H1 (cell line): ENCODE measurements around the gene GALNT4. TPM values are rescaled to one million over a fixed set of nuclear protein-coding genes. Genes with fewer than 3 reads are reported as not detected.

ENCODE experiments used
- BCL11A ChIP-seq, 2 experiments: IDR thresholded peaks; one replicate each; pipeline ENCODE4 v1.6.1; 2011; ENCODE audit warnings: low read depth in 2 of 2, low read length in 2 of 2, mild to moderate bottlenecking in 2 of 2
- CBX8 ChIP-seq: fragments of 300-800, 300-1000 bp; sonication (generic); IDR thresholded peaks from 2 replicates; pipeline ENCODE4 v1.7.1; 2016; ENCODE audit warnings: low read depth, low read length, borderline replicate concordance
- KDM5A ChIP-seq: fragments of 200-600 bp; IDR thresholded peaks from 2 replicates; pipeline ENCODE4 v1.7.1; 2012; ENCODE audit warnings: mild to moderate bottlenecking, low read length, inconsistent platforms, mixed read lengths
- POU5F1 ChIP-seq: IDR thresholded peaks from 2 replicates; pipeline ENCODE4 v1.6.1; 2011; ENCODE audit warnings: low read depth, mild to moderate bottlenecking, low read length, moderate library complexity
- RFX5 ChIP-seq: IDR thresholded peaks from 2 replicates; pipeline ENCODE4 v1.6.1; 2011; ENCODE audit warnings: low read depth, low read length, improper control_type of control experiment, borderline replicate concordance
- polyA plus RNA-seq, 7 experiments: library from polyadenylated mRNA; depleted of rRNA in 3 of 7; stranded (reverse) in 5 of 7; unstranded in 2 of 7; fragments of >200 nt in 5 of 7; fragments of 200-250 nt in 2 of 7; gene quantifications; 1 replicate in 5 of 7; 2 replicates in 1 of 7; 4 replicates in 1 of 7; pipeline versions ENCODE4 v1.2.1 to v1.2.3, GENCODE V29; 2011 to 2013; ENCODE audit warnings: missing spikeins in 2 of 7, mixed read lengths in 2 of 7
- total RNA-seq: library from RNA; stranded (reverse); fragmentation: NEBNext Ultra II Directional; extraction: Animal tissue kit (Norgen Biotek cat#: 25700); gene quantifications from 2 replicates; pipeline ENCODE4 v1.2.1, GENCODE V29; 2021

The GALNT4 gene
- total and polyA plus RNA-seq, 2 of the 8 experiments (the other 6 are each of a cell fraction or from before 2014, with no cell fraction given), result 0.45 to 3.3 TPM

GRCh38 chr12:89507015-89507824 is 17.4 kb downstream of the GALNT4 start (continued):
- no peak for TF ChIP-seq CBX8
- no peak for TF ChIP-seq RFX5
- TF ChIP-seq POU5F1, result no peak
- TF ChIP-seq BCL11A (IDR thresholded peaks at IDR 0.05; ENCODE audit: low read depth in 2 of 2, low read length in 2 of 2), result no peak
- TF ChIP-seq KDM5A, result no peak
